Testis (tissue), 3 donors: ENCODE data around the gene CRADD. TPM values are rescaled to one million over a fixed set of nuclear protein-coding genes. Genes with fewer than 3 reads are reported as not detected.
"Not testable (repeated sequence)": the region's sequence is repeated elsewhere in the genome, so short reads cannot be mapped to it uniquely, and the experiment has no call there.

Source experiments
- DNase-seq: peaks from one replicate; pipeline ENCODE4 v3.0.0-alpha.2; 2019
- H3K27ac ChIP-seq, 2 donors: fragments of 200-600 bp; sonication (generic); one replicate each; pipeline ENCODE4 v1.5.1; 2019
- H3K27me3 ChIP-seq: fragments of 200-600 bp; sonication (generic); one replicate; pipeline ENCODE4 v1.5.1; 2019
- H3K36me3 ChIP-seq: fragments of 200-600 bp; sonication (generic); one replicate; pipeline ENCODE4 v1.5.1; 2017; ENCODE audit warnings: low read depth; ENCODE audit errors: missing control alignments
- H3K4me1 ChIP-seq: fragments of 200-600 bp; sonication (generic); one replicate; pipeline ENCODE4 v1.5.1; 2019
- H3K4me3 ChIP-seq, 2 donors: fragments of 200-600 bp; sonication (generic); one replicate each; pipeline ENCODE4 v1.5.1; 2017 to 2019
- H3K9me3 ChIP-seq: fragments of 200-600 bp; sonication (generic); one replicate; pipeline ENCODE4 v1.5.1; 2017
- POLR2A ChIP-seq: fragments of 450-650 bp; IDR thresholded peaks from one replicate; pipeline ENCODE4 v1.6.1; 2017; ENCODE audit warnings: antibody characterized with exemption, mild to moderate bottlenecking, moderate library complexity
- WGBS, 2 donors: methylation state at CpG; one replicate each; pipeline ENCODE4 v1.1.5; 2018; 5-methylcytosine and 5-hydroxymethylcytosine counted together
- intact Hi-C: fragments of 100-400 bp; cut with DNase I; formaldehyde crosslinking; loops from one replicate; pipeline ENCODE4 v1.15.1; 2023; ENCODE audit warnings: low total_unique reads
- polyA plus RNA-seq: library from polyadenylated mRNA; stranded (reverse); fragments of 350-450 nt; fragmentation: Illumina TruSeq; extraction: RNeasy Lipid Tissue Mini Kit (QIAGEN cat#74804); gene quantifications from one replicate; pipeline ENCODE4 v1.2.3, GENCODE V29; 2014; ENCODE audit warnings: low read depth, low replicate concordance; ENCODE audit not compliant: insufficient read depth
- total RNA-seq, 2 donors: library from RNA; depleted of rRNA; stranded (reverse); fragments of >200 nt; gene quantifications; one replicate each; pipeline ENCODE4 v1.2.3, GENCODE V29; 2016
- TF ChIP-seq, protein P1 (sequence below), 3 experiments: fragments of 450-650 bp in 2 of 3; fragments of 200-600 bp in 1 of 3; sonication (generic) in 1 of 3; IDR thresholded peaks; one replicate each; pipeline ENCODE4 v1.5.1; 2016 to 2019; ENCODE audit warnings: antibody characterized with exemption in 3 of 3, mild to moderate bottlenecking in 2 of 3, moderate library complexity in 1 of 3

CRADD gene
- total and polyA plus RNA-seq, 3 donors from 2014 or later: 43.2 to 53.0 (median 46.0) TPM

DNA sequence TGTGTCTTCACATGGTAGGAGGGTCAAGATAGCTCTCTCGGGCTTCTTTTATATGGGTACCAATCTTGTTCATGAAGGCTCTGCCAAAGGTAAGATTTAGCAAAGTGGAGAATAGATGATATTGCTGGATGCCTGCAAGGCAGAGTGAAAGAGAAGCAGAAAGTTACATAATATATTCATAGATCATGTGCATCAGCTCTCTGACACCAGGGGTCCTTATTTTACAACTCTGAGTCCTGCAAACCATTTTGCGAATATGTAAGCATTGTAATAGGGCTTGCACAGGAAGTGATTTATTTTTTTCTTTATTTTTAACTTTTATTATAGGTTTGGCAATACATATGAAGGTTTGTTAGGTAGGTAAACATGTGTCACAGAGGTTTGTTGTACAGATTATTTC is 31.8 kb downstream of the CRADD start:
- H3K27me3 ChIP-seq: no peaks in the 10 kb centered on the region

DNA sequence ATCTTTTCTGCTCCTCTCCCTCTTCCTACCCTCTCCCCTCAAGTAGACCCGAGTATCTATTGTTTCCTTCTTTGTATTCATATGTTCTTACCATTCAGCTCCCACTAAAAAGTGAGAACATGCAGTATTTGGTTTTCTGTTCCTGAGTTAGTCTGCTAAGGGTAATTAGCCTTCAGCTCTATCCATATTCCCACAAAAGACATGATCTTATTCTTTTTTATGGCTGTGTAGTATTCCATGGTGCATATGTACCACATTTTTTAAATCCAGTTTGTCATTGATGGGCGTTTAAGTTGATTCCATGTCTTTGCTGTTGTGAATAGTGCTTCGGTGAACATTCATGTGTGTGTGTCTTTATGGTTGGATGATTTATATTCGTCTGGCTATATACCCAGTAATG is 32.2 kb downstream of the CRADD start:
- Histone ChIP-seq H3K9me3 (no peaks in the 10 kb centered on the region), H3K4me3 (no peak overlapping the region), H3K27me3 (no peaks in the 10 kb centered on the region), H3K36me3 (no peaks in the 10 kb centered on the region), H3K27ac (no peak overlapping the region), H3K4me1 (peaks cover 16% of the 10 kb centered on the region)
- 96 to 97% methylated on average over 4 of the region's 4 CpGs for WGBS, 2 donors
- DNase-seq: no peak
- no peak for TF ChIP-seq POLR2A
- TF ChIP-seq, protein P1, sequence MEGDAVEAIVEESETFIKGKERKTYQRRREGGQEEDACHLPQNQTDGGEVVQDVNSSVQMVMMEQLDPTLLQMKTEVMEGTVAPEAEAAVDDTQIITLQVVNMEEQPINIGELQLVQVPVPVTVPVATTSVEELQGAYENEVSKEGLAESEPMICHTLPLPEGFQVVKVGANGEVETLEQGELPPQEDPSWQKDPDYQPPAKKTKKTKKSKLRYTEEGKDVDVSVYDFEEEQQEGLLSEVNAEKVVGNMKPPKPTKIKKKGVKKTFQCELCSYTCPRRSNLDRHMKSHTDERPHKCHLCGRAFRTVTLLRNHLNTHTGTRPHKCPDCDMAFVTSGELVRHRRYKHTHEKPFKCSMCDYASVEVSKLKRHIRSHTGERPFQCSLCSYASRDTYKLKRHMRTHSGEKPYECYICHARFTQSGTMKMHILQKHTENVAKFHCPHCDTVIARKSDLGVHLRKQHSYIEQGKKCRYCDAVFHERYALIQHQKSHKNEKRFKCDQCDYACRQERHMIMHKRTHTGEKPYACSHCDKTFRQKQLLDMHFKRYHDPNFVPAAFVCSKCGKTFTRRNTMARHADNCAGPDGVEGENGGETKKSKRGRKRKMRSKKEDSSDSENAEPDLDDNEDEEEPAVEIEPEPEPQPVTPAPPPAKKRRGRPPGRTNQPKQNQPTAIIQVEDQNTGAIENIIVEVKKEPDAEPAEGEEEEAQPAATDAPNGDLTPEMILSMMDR (IDR thresholded peaks at IDR 0.05): no peak
- intact Hi-C loops: no loop called here

More for the DNA sequence above, 31.8 kb downstream of the CRADD start:
- Histone ChIP-seq H3K4me1 (peaks cover 12% of the 10 kb centered on the region), H3K9me3 (no peaks in the 10 kb centered on the region), H3K4me3 (no peak overlapping the region), H3K36me3 (no peaks in the 10 kb centered on the region), H3K27ac (no peak overlapping the region)
- WGBS, 2 donors: 94 to 95% methylated on average over 2 of the region's 2 CpGs
- DNase-seq: no peak
- intact Hi-C loops: no loop called here
- TF ChIP-seq, protein P1 (IDR thresholded peaks at IDR 0.05): no peak
- TF ChIP-seq POLR2A: no peak

GRCh38 chr12:93710574-93710926 is 33.4 kb downstream of the CRADD start:
- Histone ChIP-seq H3K36me3 (no peaks in the 10 kb centered on the region), H3K27ac (peak overlapping the region in 1 of 2 donors; percentile 86), H3K27me3 (no peaks in the 10 kb centered on the region), H3K4me1 (peaks cover 17% of the 10 kb centered on the region), H3K4me3 (no peak overlapping the region), H3K9me3 (no peaks in the 10 kb centered on the region)
- 96 to 100% methylated on average over 2 of the region's 2 CpGs for WGBS, 2 donors
- TF ChIP-seq, protein P1 (IDR thresholded peaks at IDR 0.05): no peak
- TF ChIP-seq POLR2A: no peak
- intact Hi-C loops: no loop called here
- no peak for DNase-seq

- H3K27ac ChIP-seq: peak overlapping the region; percentile 46 to 86
- H3K36me3 ChIP-seq, intact Hi-C loops: not testable (repeated sequence)
These were observed 34.3 kb downstream of the CRADD start for GRCh38 chr12:93711502-93711901.

GRCh38 chr12:93712200-93712599 is 35.0 kb downstream of the CRADD start:
- H3K36me3 ChIP-seq: no peaks in the 10 kb centered on the region
- WGBS, 2 donors: 67% methylated on average over 3 of the region's 3 CpGs
- peaks cover 17% of the 10 kb centered on the region for H3K4me1 ChIP-seq
- TF ChIP-seq POLR2A: no peak
- TF ChIP-seq, protein P1 (IDR thresholded peaks at IDR 0.05): no peak
- intact Hi-C loops: no loop called here
- H3K9me3 ChIP-seq: no peaks in the 10 kb centered on the region
- H3K27me3 ChIP-seq: no peaks in the 10 kb centered on the region
- peak overlapping the region; percentile 46 to 86 for H3K27ac ChIP-seq
- DNase-seq: no peak
- no peak overlapping the region for H3K4me3 ChIP-seq

More at GRCh38 chr12:93711502-93711901, 34.3 kb downstream of the CRADD start:
- peaks cover 17% of the 10 kb centered on the region for H3K4me1 ChIP-seq
- not testable (repeated sequence) for H3K9me3 ChIP-seq, H3K4me3 ChIP-seq, DNase-seq, H3K27me3 ChIP-seq
- WGBS, 2 donors: 78 to 80% methylated on average over 1 of the region's 1 CpG
